Peyer's patch (tissue), 4 donors: ENCODE results near the gene CXCL16.

Source experiments
- POLR2A ChIP-seq, 2 donors: fragments of 450-650 bp; IDR thresholded peaks; one replicate each; pipeline ENCODE4 v1.5.1; 2017; ENCODE audit warnings: antibody characterized with exemption in 2 of 2, mild to moderate bottlenecking in 2 of 2, moderate library complexity in 2 of 2
- TF ChIP-seq, protein P1 (sequence below), 6 experiments: fragments of 450-650 bp in 4 of 6; fragments of 200-600 bp in 2 of 6; sonication (generic) in 1 of 6; IDR thresholded peaks; one replicate each; pipeline ENCODE4 v1.5.1; 2017 to 2019; ENCODE audit warnings: antibody characterized with exemption in 6 of 6, mild to moderate bottlenecking in 3 of 6, moderate library complexity in 1 of 6

DNA sequence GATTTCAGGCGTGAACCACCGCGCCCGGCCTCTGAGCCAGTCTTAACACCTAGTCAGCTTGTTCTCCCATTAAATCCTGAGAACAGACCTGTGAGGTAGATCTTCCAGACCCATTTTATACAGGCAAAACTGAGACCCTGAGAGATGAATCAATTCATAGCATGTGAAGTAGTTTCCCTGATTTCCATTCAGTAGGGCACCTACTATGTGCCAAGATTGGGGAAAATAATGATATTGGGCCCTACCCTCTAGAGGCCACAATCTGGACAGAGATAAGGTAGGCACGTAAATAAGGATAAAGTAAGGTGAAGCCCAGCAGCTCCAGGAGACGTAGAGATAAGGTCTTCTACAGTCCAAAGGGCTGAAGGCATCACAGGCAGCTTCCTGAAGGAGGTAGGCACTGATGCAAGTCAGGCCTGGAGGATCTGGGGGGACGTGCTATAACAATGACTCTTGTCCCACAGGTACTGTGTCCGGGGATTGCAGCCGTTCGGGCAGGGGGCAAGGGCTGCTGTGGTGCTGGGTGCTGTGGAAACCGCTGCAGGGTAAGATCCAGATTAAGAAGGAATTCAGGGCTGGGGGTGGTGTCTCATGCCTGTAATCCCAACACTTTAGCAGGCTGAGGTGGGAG lies 40.7 kb upstream of the CXCL16 start:
- TF ChIP-seq, protein P1, sequence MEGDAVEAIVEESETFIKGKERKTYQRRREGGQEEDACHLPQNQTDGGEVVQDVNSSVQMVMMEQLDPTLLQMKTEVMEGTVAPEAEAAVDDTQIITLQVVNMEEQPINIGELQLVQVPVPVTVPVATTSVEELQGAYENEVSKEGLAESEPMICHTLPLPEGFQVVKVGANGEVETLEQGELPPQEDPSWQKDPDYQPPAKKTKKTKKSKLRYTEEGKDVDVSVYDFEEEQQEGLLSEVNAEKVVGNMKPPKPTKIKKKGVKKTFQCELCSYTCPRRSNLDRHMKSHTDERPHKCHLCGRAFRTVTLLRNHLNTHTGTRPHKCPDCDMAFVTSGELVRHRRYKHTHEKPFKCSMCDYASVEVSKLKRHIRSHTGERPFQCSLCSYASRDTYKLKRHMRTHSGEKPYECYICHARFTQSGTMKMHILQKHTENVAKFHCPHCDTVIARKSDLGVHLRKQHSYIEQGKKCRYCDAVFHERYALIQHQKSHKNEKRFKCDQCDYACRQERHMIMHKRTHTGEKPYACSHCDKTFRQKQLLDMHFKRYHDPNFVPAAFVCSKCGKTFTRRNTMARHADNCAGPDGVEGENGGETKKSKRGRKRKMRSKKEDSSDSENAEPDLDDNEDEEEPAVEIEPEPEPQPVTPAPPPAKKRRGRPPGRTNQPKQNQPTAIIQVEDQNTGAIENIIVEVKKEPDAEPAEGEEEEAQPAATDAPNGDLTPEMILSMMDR (IDR thresholded peaks at IDR 0.05), result no peak
- no peak for TF ChIP-seq POLR2A (IDR thresholded peaks at IDR 0.05)
